K562 (cell line): ENCODE results near the gene EIF4EBP2. TPM values are rescaled to one million over a fixed set of nuclear protein-coding genes. Genes with fewer than 3 reads are reported as not detected.
A peak's percentile ranks its signal among the peaks of the same experiment; 100 is the strongest.

Source experiments
- ATAC-seq: fragments of 200-7000 bp; cut with Tn5 transposase; 3 replicates; pipeline ENCODE4 v1.9.1; 2020; ENCODE audit warnings: moderate library complexity
- BruUV-seq: library from RNA; stranded (reverse); fragments of 400-500 nt; replicated peaks from 2 replicates; lab custom pipeline; 2021; lab: Mats Ljungman, UMichigan
- CTCF ChIA-PET: fragments of 300-600 bp; formaldehyde crosslinking; extraction: SDS; loops from one replicate; lab custom pipeline; 2021; ENCODE audit warnings: low intra/inter-chr PET ratio; lab: Yijun Ruan, JAX
- POLR2A ChIA-PET: fragments of 300-600, 350-650 bp; sonication (Branson Sonifier 250); formaldehyde crosslinking; extraction: SDS; loops from one replicate; lab custom pipeline; 2021; ENCODE audit warnings: antibody characterized with exemption, inconsistent platforms; lab: Yijun Ruan, JAX
- DNase-seq, 4 experiments: peaks; one replicate each; pipeline versions ENCODE4 v3.0.0 to v3.0.0-alpha.2; 2011 to 2018; ENCODE audit warnings: low spot score in 3 of 4, mixed read lengths in 3 of 4; ENCODE audit errors: extremely low read depth in 1 of 4
- FAIRE-seq: peaks from 2 replicates; lab custom pipeline; 2011; peaks lifted over from hg19 to GRCh38; lab: Jason Lieb, UNC
- H2AFZ ChIP-seq: 2 replicates; pipeline ENCODE4 v1.6.0; 2011; ENCODE audit warnings: low read depth, low read length, control low read depth, inconsistent platforms
- H3K27ac ChIP-seq: fragments of 200-600 bp; 3 replicates; pipeline ENCODE4 v1.8.0; 2011; ENCODE audit warnings: low read depth, mild to moderate bottlenecking, control low read depth, inconsistent platforms, low read length, moderate library complexity, mixed read lengths; ENCODE audit errors: extremely low read depth
- H3K27me3 ChIP-seq, 2 experiments: fragments of 300-600 bp in 1 of 2; 2 replicates in 1 of 2; 3 replicates in 1 of 2; pipeline versions ENCODE4 v1.6.0 to v1.8.0; 2011; ENCODE audit warnings: inconsistent platforms in 2 of 2, low read length in 2 of 2, mild to moderate bottlenecking in 1 of 2, mixed read lengths in 1 of 2, moderate library complexity in 1 of 2; ENCODE audit not compliant: control insufficient read depth in 2 of 2, insufficient read depth in 2 of 2
- H3K36me3 ChIP-seq: fragments of 300-600 bp; 3 replicates; pipeline ENCODE4 v1.8.0; 2011; ENCODE audit warnings: mild to moderate bottlenecking, low read length, inconsistent platforms; ENCODE audit not compliant: control insufficient read depth, insufficient read depth
- H3K4me1 ChIP-seq, 2 experiments: fragments of 200-600 bp in 1 of 2; replicated peaks in 1 of 2; 2 replicates in 1 of 2; 3 replicates in 1 of 2; pipeline versions ENCODE4 v1.5.1 to v1.8.0; 2011; ENCODE audit warnings: inconsistent platforms in 2 of 2, low read length in 2 of 2, mild to moderate bottlenecking in 1 of 2, mixed read lengths in 1 of 2, moderate library complexity in 1 of 2; ENCODE audit not compliant: control insufficient read depth in 2 of 2, insufficient read depth in 2 of 2
- H3K4me2 ChIP-seq: 2 replicates; pipeline ENCODE4 v1.6.1; 2011; ENCODE audit warnings: low read length, control low read depth, inconsistent platforms, mixed read lengths; ENCODE audit not compliant: insufficient read depth
- H3K4me3 ChIP-seq: fragments of 200-600 bp; sonication (generic), shearing (Covaris generic); 2 replicates; pipeline ENCODE4 v1.5.1; 2016; ENCODE audit warnings: control low read depth, inconsistent platforms
- H3K79me2 ChIP-seq: fragments of 200-600 bp; 3 replicates; pipeline ENCODE4 v1.8.0; 2011; ENCODE audit warnings: low read length, inconsistent platforms; ENCODE audit not compliant: control insufficient read depth, insufficient read depth
- H3K9ac ChIP-seq, 2 experiments: 2 replicates each; pipeline versions ENCODE4 v1.6.0 to v1.6.1; 2011; ENCODE audit warnings: low read depth in 2 of 2, low read length in 2 of 2, control low read depth in 1 of 2, inconsistent platforms in 1 of 2, mild to moderate bottlenecking in 1 of 2, mixed read lengths in 1 of 2; ENCODE audit not compliant: insufficient read depth in 1 of 2
- H3K9me1 ChIP-seq: one replicate; pipeline ENCODE4 v1.6.0; 2011; ENCODE audit warnings: inconsistent platforms, mild to moderate bottlenecking, low read length, moderate library complexity; ENCODE audit not compliant: control insufficient read depth, insufficient read depth
- H3K9me3 ChIP-seq: replicated peaks from 2 replicates; pipeline ENCODE4 v1.5.1; 2011; ENCODE audit warnings: low read depth, low read length, inconsistent platforms; ENCODE audit not compliant: control insufficient read depth, insufficient read depth
- H4K20me1 ChIP-seq: replicated peaks from 2 replicates; pipeline ENCODE4 v1.6.1; 2011; ENCODE audit warnings: low read length, inconsistent platforms, mixed read lengths; ENCODE audit not compliant: control insufficient read depth, insufficient read depth
- ATF3 ChIP-seq, 2 experiments: fragments of 450-650 bp in 1 of 2; sonication (generic) in 1 of 2; formaldehyde crosslinking in 1 of 2; IDR thresholded peaks in 1 of 2; conservative IDR thresholded peaks in 1 of 2; 2 replicates each; pipeline versions ENCODE4 v1.6.1 to v1.8.1; 2016 to 2023; ENCODE audit warnings: mild to moderate bottlenecking in 2 of 2, moderate library complexity in 2 of 2, inconsistent platforms in 1 of 2, missing genetic modification reagents in 1 of 2
- CTCF ChIP-seq, 3 experiments: IDR thresholded peaks in 2 of 3; conservative IDR thresholded peaks in 1 of 3; 2 replicates each; pipeline ENCODE4 v1.5.1; 2011 to 2012; ENCODE audit warnings: low read length in 3 of 3, mild to moderate bottlenecking in 3 of 3, control low read depth in 2 of 3, improper control_type of control experiment in 1 of 3, inconsistent platforms in 1 of 3, low read depth in 1 of 3, mixed read lengths in 1 of 3, moderate library complexity in 1 of 3; ENCODE audit not compliant: insufficient read depth in 2 of 3
- CUX1 ChIP-seq: fragments of 200-800 bp; sonication (Bioruptor generic); IDR thresholded peaks from 2 replicates; pipeline ENCODE4 v1.6.1; 2016; ENCODE audit warnings: missing genetic modification characterization, missing compliant biosample characterization
- FOSL1 ChIP-seq: fragments of 200-800 bp; sonication (Bioruptor generic); conservative IDR thresholded peaks from 2 replicates; pipeline ENCODE4 v1.6.1; 2016; ENCODE audit warnings: missing genetic modification characterization, missing compliant biosample characterization
- JUNB ChIP-seq: fragments of 450-650 bp; formaldehyde crosslinking; conservative IDR thresholded peaks from 2 replicates; pipeline ENCODE4 v1.4.0; 2020; ENCODE audit warnings: mild to moderate bottlenecking
- MAFK ChIP-seq: IDR thresholded peaks from 2 replicates; pipeline ENCODE4 v1.6.1; 2011; ENCODE audit warnings: low read length, improper control_type of control experiment
- USF2 ChIP-seq: sonication (generic); formaldehyde crosslinking; IDR thresholded peaks from 2 replicates; pipeline ENCODE4 v1.5.0; 2020; ENCODE audit warnings: missing genetic modification reagents
- WHSC1 ChIP-seq: IDR thresholded peaks from one replicate; pipeline ENCODE4 v1.6.1; 2012; ENCODE audit warnings: low read length, control low read depth, inconsistent platforms
- YBX1 ChIP-seq: fragments of 450-650 bp; IDR thresholded peaks from 2 replicates; pipeline ENCODE4 v1.7.1; 2016; ENCODE audit warnings: mild to moderate bottlenecking
- ZNF316 ChIP-seq: fragments of 450-650 bp; IDR thresholded peaks from 2 replicates; pipeline ENCODE4 v1.6.1; 2016
- ZNF408 ChIP-seq: fragments of 250-450 bp; sonication (Bioruptor Pico); IDR thresholded peaks from 2 replicates; pipeline ENCODE4 v1.4.0; 2020; ENCODE audit warnings: low read depth, mild to moderate bottlenecking, moderate library complexity
- WGBS: fragments of 100-300 bp; shearing (Covaris generic); methylation state at CpG from one replicate; pipeline ENCODE4 v1.1.6; 2016; ENCODE audit warnings: low coverage, mixed read lengths; ENCODE audit not compliant: insufficient coverage; ENCODE audit errors: missing lambda C conversion rate; 5-methylcytosine and 5-hydroxymethylcytosine counted together
- in situ Hi-C: fragments of 300-500 bp; cut with MboI; formaldehyde crosslinking; loops from 4 replicates; pipeline ENCODE4 v1.15.0; 2018; ENCODE audit warnings: inconsistent platforms, mixed read lengths
- intact Hi-C: fragments of 100-400 bp; cut with micrococcal nuclease; formaldehyde crosslinking; loops from 2 replicates; pipeline ENCODE4 v1.14.2; 2022
- polyA plus RNA-seq, 8 experiments: library from polyadenylated mRNA; depleted of rRNA in 4 of 8; stranded (reverse) in 5 of 8; unstranded in 3 of 8; fragments of >200 nt; fragmentation: Nextera tagmentation in 2 of 8; fragmentation: Illumina TruSeq in 1 of 8; extraction: Ambion mirVana in 2 of 8; extraction: Trizol in 1 of 8; gene quantifications; 2 replicates each; pipeline versions ENCODE4 v1.2.1 to v1.2.3, GENCODE V29; 2011 to 2014; ENCODE audit warnings: inconsistent platforms in 1 of 8, missing spikeins in 1 of 8
- total RNA-seq, 7 experiments: library from RNA; depleted of rRNA in 6 of 7; stranded (reverse); fragments of >200 nt in 6 of 7; fragmentation: Illumina TruSeq in 2 of 7; extraction: Trizol in 2 of 7; gene quantifications; 2 replicates each; pipeline versions ENCODE4 v1.2.1 to v1.2.3, GENCODE V29; 2011 to 2021; ENCODE audit warnings: low replicate concordance in 1 of 7

Gene EIF4EBP2
- total and polyA plus RNA-seq, 9 of the 15 experiments (the other 6 are each of a cell fraction or from before 2014, with no cell fraction given) = 16.1 to 67.5 (median 38.3) TPM

- TF ChIP-seq ATF3 (IDR thresholded peaks at IDR 0.05) (peak; percentile 83), ATF3 (CRISPR knock-in tag; conservative IDR thresholded peaks at IDR 0.05) (no peak), MAFK (0 out of 2 replicates have a peak, but pooled peaks have one; percentile 27), ZNF316 (peak; percentile 85), FOSL1 (tag) (0 out of 2 replicates have a peak, but pooled peaks have one; percentile 22), JUNB (CRISPR knock-in tag) (peak; percentile 66), USF2 (CRISPR knock-in tag) (0 out of 2 replicates have a peak, but pooled peaks have one; percentile 22)
- TF ChIP-seq, all 486 proteins: peak for 8
Measured at GRCh38 chr10:70357565-70357964, 46.4 kb upstream of the EIF4EBP2 start (continued).

- Histone ChIP-seq H3K27ac (no peak overlapping the region), H3K79me2 (no peaks in the 10 kb centered on the region), H3K36me3 (no peaks in the 10 kb centered on the region), H3K4me1 (no peaks in the 10 kb centered on the region; a peak in 1 of 5 replicates), H2AFZ (no peak overlapping the region), H3K9me1 (no peaks in the 10 kb centered on the region), H3K9me3 (peaks cover 2% of the 10 kb centered on the region; the same call in 1 of the 2 replicates), H3K4me3 (no peak overlapping the region), H4K20me1 (peaks cover 13% of the 10 kb centered on the region; the same call in 1 of the 2 replicates), H3K4me2 (no peak overlapping the region), H3K9ac (peak overlapping the region in 1 of 2 experiments; percentile 63; a peak in 2 of 4 replicates), H3K27me3 (peaks cover 0 to 14% of the 10 kb centered on the region in 2 experiments; a peak in 3 of 5 replicates)
- BruUV-seq = no TSS peak
- WGBS = 16% methylated on average over 5 of the region's 5 CpGs
- DNase-seq (no peak), ATAC-seq (no peak), FAIRE-seq (no peak)
- CTCF ChIA-PET = no interaction called here
- in situ Hi-C loops = no loop called here
- POLR2A ChIA-PET = interaction anchor here (0.9 to 1.1 kb wide), 3 partner anchors 19 to 137 kb away, joined by 3 to 4 read pairs (median 4); no protein-coding TSS in a partner anchor
- TF ChIP-seq WHSC1 (no peak), ZNF408 (CRISPR knock-in tag) (no peak), CTCF (IDR thresholded peaks at IDR 0.05 in 2 of 3, conservative IDR thresholded peaks at IDR 0.05 in 1 of 3; ENCODE audit: insufficient read depth in 2 of 3, low read depth in 1 of 3, low read length in 3 of 3) (no peak), CUX1 (CRISPR knock-in tag) (no peak), YBX1 (no peak)
- intact Hi-C loops = no loop called here
Measured at GRCh38 chr10:70358446-70358845, 45.5 kb upstream of the EIF4EBP2 start.
